ENCODE data around the gene MLKL. TPM values are rescaled to one million over a fixed set of nuclear protein-coding genes. Genes with fewer than 3 reads are reported as not detected.

The MLKL gene
- total and polyA plus RNA-seq, 2 of the 13 experiments (the other 11 are each of a cell fraction or from before 2014, with no cell fraction given), result 6.4 to 10.7 TPM

- TF ChIP-seq ZNF574 (CRISPR knock-in tag; IDR thresholded peaks at IDR 0.05), result peak; percentile 73
- no peak for TF ChIP-seq MAFF (IDR thresholded peaks at IDR 0.05; ENCODE audit: low read depth, low read length)
- peak; percentile 71 for TF ChIP-seq THRA (CRISPR knock-in tag; IDR thresholded peaks at IDR 0.05; ENCODE audit: borderline replicate concordance)
- no peak for TF ChIP-seq PLRG1 (conservative IDR thresholded peaks at IDR 0.05)
- no peak for TF ChIP-seq RNF219 (CRISPR knock-in tag; IDR thresholded peaks at IDR 0.05)
- TF ChIP-seq ATF3 (CRISPR knock-in tag; IDR thresholded peaks at IDR 0.05), result peak; percentile 52
- peak; percentile 94; the same call in 1 of the 2 replicates for TF ChIP-seq ZNF124 (CRISPR knock-in tag; IDR thresholded peaks at IDR 0.05)
- TF ChIP-seq ZMAT3 (CRISPR knock-in tag; conservative IDR thresholded peaks at IDR 0.05), result peak; percentile 92
- TF ChIP-seq ZNF747 (CRISPR knock-in tag; IDR thresholded peaks at IDR 0.05; ENCODE audit: borderline replicate concordance), result peak; percentile 57; the same call in 1 of the 2 replicates
- TF ChIP-seq ZNF766 (CRISPR knock-in tag; IDR thresholded peaks at IDR 0.05; ENCODE audit: borderline replicate concordance), result peak; percentile 69; the same call in 1 of the 2 replicates
- TF ChIP-seq ZNF737 (CRISPR knock-in tag; IDR thresholded peaks at IDR 0.05; ENCODE audit: borderline replicate concordance), result no peak
- peak; percentile 19; the same call in 1 of the 2 replicates for TF ChIP-seq NFE2 (CRISPR knock-in tag; IDR thresholded peaks at IDR 0.05)
- TF ChIP-seq CHD2 (IDR thresholded peaks at IDR 0.05; ENCODE audit: low read depth, low read length), result no peak
Measured at GRCh38 chr16:74700438-74701225, at the start of gene MLKL (continued).

Measured in HepG2 (cell line).